NCI-H226 (cell line): ENCODE results near the gene SLC25A41.
A peak's percentile ranks its signal among the peaks of the same experiment; 100 is the strongest.
"Not testable (repeated sequence)": the region's sequence is repeated elsewhere in the genome, so short reads cannot be mapped to it uniquely, and the experiment has no call there.

Experiments
- DNase-seq: peaks from one replicate; pipeline ENCODE4 v3.0.0-alpha.2; 2015

Gene SLC25A41

DNA sequence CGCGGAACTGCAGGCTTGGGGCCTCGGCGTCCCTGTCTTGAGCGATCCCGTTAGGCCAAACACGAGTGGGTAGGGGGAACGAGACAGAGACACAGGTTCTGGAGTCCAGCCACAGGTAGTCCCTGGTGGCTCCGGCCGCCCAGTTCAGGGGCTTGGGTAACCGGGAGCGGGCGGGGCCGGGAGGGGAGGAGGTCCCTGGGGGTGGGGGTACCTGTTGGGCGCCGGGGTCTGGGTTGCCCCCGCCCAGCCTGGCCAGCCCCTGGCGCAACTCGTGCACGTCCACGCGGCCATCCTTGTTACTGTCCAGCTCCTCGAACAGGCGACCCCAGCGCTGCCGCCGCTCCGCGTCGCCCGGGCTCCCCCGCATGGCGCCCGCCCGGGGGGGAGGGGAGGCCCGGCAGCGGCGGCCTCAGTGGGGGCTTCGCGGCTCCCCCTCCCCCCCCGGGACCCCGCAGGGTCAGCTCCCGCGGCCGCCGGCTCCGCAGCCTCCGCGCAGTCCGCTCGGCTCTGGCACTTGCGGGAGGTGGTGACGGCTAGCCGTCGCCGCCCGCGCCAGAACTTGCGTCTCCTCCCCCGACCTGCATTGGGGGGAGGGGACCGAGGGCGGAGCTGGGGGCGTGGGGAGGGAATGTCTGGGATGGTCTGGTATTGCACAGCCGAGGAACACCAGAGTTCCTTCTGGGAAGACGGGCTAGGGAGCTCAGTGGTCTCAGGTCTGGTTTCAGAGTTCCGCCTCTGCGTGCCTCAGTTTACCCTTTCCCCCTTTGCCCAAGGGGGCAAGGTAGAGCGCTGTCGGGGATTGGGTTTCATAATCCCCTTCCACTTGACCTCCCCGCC is 25.9 kb upstream of the SLC25A41 start, which contains the start of gene SLC25A23:
Gene SLC25A23, minus strand, starts transcription at position 531 of the 837 bp plus-strand sequence. Its CDS starts 164 bp downstream, at position 367.
- DNase-seq: peak; percentile 66

GRCh38 chr19:6458695-6459261 is 25.2 kb upstream of the SLC25A41 start:
- no peak for DNase-seq

- peak; percentile 13 for DNase-seq
Measured at GRCh38 chr19:6457958-6458694, 24.6 kb upstream of the SLC25A41 start.

DNA sequence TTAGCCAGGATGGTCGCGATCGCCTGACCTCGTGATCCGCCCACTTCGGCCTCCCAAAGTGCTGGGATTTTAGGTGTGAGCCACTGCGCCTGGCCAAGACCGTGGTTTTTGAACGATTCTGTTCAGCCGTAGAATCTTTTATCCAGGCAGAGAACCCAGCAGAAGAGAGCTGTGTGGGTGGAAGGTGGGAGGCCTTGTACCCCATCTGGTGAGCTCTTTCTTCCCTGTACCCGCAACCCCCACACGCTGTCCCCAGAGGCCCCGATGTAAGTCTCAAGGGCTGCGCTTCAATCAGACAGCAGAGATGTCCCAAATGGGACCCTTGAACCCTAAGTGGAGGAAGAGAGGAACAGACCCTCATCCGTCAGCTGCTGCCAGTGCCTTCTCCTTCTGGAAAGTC is 22.4 kb upstream of the SLC25A41 start:
- no peak for DNase-seq

- no peak for DNase-seq
Measured at GRCh38 chr19:6453951-6454565, 20.5 kb upstream of the SLC25A41 start.

DNA sequence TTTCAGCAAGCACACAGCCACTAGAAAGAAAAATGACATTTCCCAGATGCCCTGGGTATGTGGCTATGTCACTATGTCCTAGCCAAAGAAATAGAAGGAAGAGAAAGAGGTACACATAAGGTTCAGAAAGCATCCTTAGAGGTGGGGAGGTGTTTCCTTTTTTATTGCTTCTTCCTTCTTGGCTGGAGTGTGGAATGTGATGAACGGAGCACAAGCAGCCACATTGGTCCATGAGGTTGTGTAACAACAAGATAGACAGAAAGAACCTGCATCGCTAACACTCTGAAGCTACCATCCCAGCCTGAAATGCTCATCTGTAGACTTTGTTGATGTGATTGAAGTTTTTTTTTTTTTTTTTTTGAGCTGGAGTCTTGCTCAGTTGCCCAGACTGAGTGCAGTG is 19.3 kb upstream of the SLC25A41 start:
- DNase-seq: no peak

DNA sequence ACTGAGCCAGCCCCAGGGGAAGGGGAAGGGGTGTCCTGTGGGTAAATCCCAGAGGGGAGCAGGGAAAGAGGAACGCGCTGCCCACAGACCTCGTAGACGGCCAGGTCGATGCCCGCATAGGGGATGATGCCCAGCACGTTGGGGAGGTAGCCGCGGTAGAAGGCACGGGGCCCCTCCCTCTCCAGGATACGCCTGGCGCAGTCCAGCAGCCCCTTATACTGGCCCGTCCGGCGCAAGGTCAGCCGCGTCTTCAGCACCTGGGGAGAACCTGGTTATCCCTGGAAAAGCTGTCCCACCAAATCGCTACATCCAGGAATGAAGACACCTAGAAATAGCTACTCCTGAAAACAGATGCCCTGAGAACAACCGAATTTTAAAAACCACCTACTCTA is 18.7 kb upstream of the SLC25A41 start:
- no peak for DNase-seq

DNA sequence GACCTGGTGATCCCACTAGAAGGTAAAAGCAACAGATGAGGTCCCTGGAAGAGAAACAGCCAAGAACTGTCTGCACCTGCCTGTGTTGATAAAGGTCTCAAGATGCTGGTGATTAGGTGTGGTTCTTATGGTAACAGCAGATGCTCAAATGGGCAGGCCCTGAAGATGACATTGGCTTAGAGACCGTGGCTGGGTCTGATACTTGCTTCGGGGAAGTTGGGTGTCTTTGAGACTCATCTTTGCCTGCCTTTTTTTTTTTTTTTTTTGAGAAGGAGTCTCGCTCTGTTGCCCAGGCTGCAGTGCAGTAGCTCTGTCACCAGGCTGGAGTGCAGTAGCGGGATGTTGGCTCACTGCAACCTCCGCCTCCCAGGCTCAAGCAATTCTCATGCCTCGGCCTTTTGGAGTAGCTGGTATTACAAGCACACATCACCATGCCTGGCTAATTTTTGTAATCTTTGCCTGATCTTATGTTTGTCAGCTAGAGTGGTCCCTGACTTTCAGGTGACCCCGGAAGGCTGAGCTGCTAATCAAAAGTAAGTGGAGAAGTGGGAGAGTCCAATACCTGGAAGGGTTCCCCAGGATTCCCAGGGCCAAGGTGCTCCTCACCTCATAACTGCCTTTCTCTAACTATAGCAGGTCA is 18.1 kb upstream of the SLC25A41 start:
- DNase-seq: no peak

GRCh38 chr19:6450166-6450565 is 16.6 kb upstream of the SLC25A41 start:
- no peak for DNase-seq

GRCh38 chr19:6448045-6448444 is 14.5 kb upstream of the SLC25A41 start:
- DNase-seq: no peak

DNA sequence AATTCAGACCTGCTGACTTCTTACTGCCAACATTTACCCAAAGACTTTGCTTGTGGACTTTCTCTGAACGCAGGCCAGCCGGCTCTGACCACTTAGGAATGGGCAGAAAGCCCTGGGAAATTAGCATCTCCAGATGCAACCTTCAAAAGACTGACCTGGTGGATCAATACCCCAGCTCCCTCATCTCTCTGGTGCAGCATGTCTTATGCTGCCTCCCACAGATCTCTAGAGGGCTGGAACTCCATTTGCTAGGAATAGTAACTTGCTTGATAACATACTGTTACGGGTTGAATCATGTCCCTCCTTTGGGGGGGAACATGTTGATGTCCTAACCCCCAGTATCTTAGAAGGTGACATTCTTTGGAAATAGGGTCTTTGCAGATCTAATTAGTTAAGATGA is 12.9 kb upstream of the SLC25A41 start:
- no peak for DNase-seq

- DNase-seq: no peak
Measured at GRCh38 chr19:6443986-6444385, 10.4 kb upstream of the SLC25A41 start.

GRCh38 chr19:6442087-6442688 is 8.6 kb upstream of the SLC25A41 start:
- DNase-seq: no peak

DNA sequence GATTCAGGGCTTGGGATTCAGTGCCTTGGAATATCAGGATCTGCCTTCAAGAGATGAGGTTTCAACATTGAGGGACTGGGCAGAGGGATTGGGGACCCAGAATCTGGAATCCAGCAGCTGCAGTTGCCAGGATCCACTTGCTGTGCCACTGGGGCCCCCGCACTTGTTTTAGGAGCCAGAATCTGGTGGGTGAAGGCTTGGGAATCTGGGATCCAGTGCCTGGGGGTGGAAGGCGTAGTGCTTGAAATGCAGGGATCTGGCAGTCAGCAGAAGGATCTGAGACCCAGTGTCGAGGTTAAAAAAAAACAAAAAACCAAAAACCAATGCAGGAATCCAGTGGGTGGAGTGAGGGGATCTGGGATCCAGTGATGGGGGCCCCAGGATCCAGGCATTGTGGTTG is 7.3 kb upstream of the SLC25A41 start:
- no peak for DNase-seq

- DNase-seq: no peak
Measured at GRCh38 chr19:6439743-6440142, 6.2 kb upstream of the SLC25A41 start.

DNA sequence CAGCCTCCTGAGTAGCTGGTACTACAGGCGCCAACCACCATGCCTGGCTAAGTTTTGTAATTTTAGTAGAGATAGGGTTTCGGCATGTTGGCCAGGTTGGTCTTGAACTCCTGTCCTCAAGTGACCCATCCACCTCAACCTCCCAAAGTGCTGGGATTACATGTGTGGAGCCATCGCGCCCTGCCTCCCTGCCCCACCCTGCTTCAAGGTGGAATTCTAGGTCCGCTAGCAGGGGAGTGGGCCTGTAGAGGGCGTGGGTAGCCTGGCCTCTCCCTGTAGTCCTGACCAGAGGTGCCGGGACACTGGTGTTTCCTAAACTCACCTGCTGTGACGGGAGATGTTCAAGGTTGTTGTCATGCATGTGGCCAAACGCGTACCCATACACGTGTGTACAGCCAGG is 398 bp downstream of the SLC25A41 start:
- no peak for DNase-seq

DNA sequence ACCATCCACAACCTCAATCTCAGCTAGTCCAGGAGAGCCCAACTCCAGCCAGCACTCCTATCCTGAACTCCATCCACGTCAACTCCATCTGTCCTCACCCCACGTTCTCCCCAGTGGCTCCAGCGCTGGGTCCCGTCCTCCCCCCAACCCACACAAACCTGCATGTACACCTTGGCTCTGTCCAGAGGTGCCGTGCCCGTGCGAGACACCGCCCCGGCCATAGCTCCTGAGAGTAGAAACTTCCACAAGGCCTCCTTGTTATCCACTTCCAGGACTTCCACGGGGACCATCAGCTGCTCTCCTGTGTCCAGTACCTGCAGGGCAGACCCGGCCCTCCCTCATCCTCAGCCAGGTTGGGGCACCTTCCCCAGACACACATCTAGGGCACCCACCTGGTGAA is 1.7 kb downstream of the SLC25A41 start:
- DNase-seq: no peak

GRCh38 chr19:6429419-6430221 is 3.9 kb downstream of the SLC25A41 start:
- no peak for DNase-seq

GRCh38 chr19:6428692-6429418 is 4.7 kb downstream of the SLC25A41 start:
- not testable (repeated sequence) for DNase-seq

GRCh38 chr19:6427131-6427530 is 6.4 kb downstream of the SLC25A41 start:
- DNase-seq: no peak
